GM19463 (cell line): ENCODE measurements around the gene SNCB.

ENCODE experiments used
- ATAC-seq: cut with Tn5 transposase; IDR thresholded peaks from one replicate; pipeline ENCODE4 v1.9.1; 2021; ENCODE audit warnings: mild to moderate bottlenecking, moderate library complexity; ENCODE audit not compliant: unreplicated experiment

Gene SNCB

GRCh38 chr5:176629853-176630680 is at the start of gene SNCB, which contains the start of gene EIF4E1B:
Gene SNCB, minus strand, starts transcription at chr5:176630534. Its CDS starts 880 bp downstream, at chr5:176629654.
Gene EIF4E1B, plus strand, starts transcription at chr5:176630675. Its CDS starts 12,113 bp downstream, at chr5:176642788.
- peak; percentile 48 for ATAC-seq

- no peak for ATAC-seq
These were observed 49.3 kb upstream of the SNCB start for GRCh38 chr5:176679365-176680225.

- no peak for ATAC-seq
These were observed 48.2 kb upstream of the SNCB start for GRCh38 chr5:176678584-176678983.

GRCh38 chr5:176677209-176677939 is 47.0 kb upstream of the SNCB start:
- no peak for ATAC-seq

GRCh38 chr5:176676361-176676824 is 46.1 kb upstream of the SNCB start:
- ATAC-seq: peak; percentile 77

- ATAC-seq: no peak
These were observed 45.5 kb upstream of the SNCB start for GRCh38 chr5:176675676-176676360.

- ATAC-seq: no peak
These were observed 44.5 kb upstream of the SNCB start for GRCh38 chr5:176674799-176675198.

- no peak for ATAC-seq
These were observed 43.6 kb upstream of the SNCB start for GRCh38 chr5:176673651-176674583.

GRCh38 chr5:176671890-176672747 is 41.8 kb upstream of the SNCB start:
- no peak for ATAC-seq

- no peak for ATAC-seq
These were observed 41.1 kb upstream of the SNCB start for GRCh38 chr5:176671399-176671798.

- no peak for ATAC-seq
These were observed 40.1 kb upstream of the SNCB start for GRCh38 chr5:176670449-176670848.

- ATAC-seq: no peak
These were observed 37.3 kb upstream of the SNCB start for GRCh38 chr5:176667637-176668036.

- ATAC-seq: no peak
These were observed 35.2 kb upstream of the SNCB start for GRCh38 chr5:176665517-176665916.

- no peak for ATAC-seq
These were observed 34.6 kb upstream of the SNCB start for GRCh38 chr5:176664886-176665285.

GRCh38 chr5:176664479-176664878 is 34.1 kb upstream of the SNCB start:
- no peak for ATAC-seq

- no peak for ATAC-seq
These were observed 33.2 kb upstream of the SNCB start for GRCh38 chr5:176663566-176663965.

- no peak for ATAC-seq
These were observed 32.3 kb upstream of the SNCB start for GRCh38 chr5:176662371-176663333.
